ENCODE results near the gene DAB2IP. TPM values are rescaled to one million over a fixed set of nuclear protein-coding genes. Genes with fewer than 3 reads are reported as not detected.

DAB2IP gene
- total RNA-seq, 1 experiment from 2014 or later: 15.2 TPM

GRCh38 chr9:121770415-121771273 is 119.2 kb downstream of the DAB2IP start:
- Histone ChIP-seq H3K79me2 (ENCODE audit: low read length) (no peaks in the 10 kb centered on the region), H3K27me3 (ENCODE audit: low read length) (no peaks in the 10 kb centered on the region), H2AFZ (ENCODE audit: low read length) (no peak overlapping the region), H3K27ac (ENCODE audit: low read length) (no peak overlapping the region), H4K20me1 (ENCODE audit: low read length) (no peaks in the 10 kb centered on the region), H3K9me3 (ENCODE audit: low read length) (no peaks in the 10 kb centered on the region), H3K4me1 (ENCODE audit: insufficient read depth, low read length) (no peaks in the 10 kb centered on the region), H3K4me2 (ENCODE audit: low read length) (no peak overlapping the region), H3K9ac (ENCODE audit: low read length) (no peak overlapping the region), H3K36me3 (ENCODE audit: low read depth, low read length) (no peaks in the 10 kb centered on the region), H3F3A (ENCODE audit: low read length, unreplicated experiment) (no peaks in the 10 kb centered on the region), H3K4me3 (ENCODE audit: low read length) (no peak overlapping the region), H3K9me2 (replicated peaks; ENCODE audit: low read length) (no peaks in the 10 kb centered on the region)
- intact Hi-C loops (cut with micrococcal nuclease): no loop called here
- ChIA-PET POLR2A (ENCODE audit: unreplicated experiment) (no interaction called here), CTCF (no interaction called here)
- no peak for DNase-seq
- TF ChIP-seq EZH2 (IDR thresholded peaks at IDR 0.05; ENCODE audit: low read length, unreplicated experiment): no peak
- no peak for ATAC-seq
- no TSS peak for BruUV-seq (replicated peaks)

- ATAC-seq: no peak
Measured at GRCh38 chr9:121771418-121771817, 120.0 kb downstream of the DAB2IP start.

GRCh38 chr9:121771851-121772599 is 120.6 kb downstream of the DAB2IP start:
- no peaks in the 10 kb centered on the region for H3F3A ChIP-seq (ENCODE audit: low read length, unreplicated experiment)
- no peaks in the 10 kb centered on the region for H3K36me3 ChIP-seq (ENCODE audit: low read depth, low read length)
- H3K4me2 ChIP-seq (ENCODE audit: low read length): no peak overlapping the region
- TF ChIP-seq EZH2 (IDR thresholded peaks at IDR 0.05; ENCODE audit: low read length, unreplicated experiment): no peak
- no peak for TF ChIP-seq EZH2phosphoT487 (IDR thresholded peaks at IDR 0.05; ENCODE audit: borderline replicate concordance, low read length)
- no TSS peak for BruUV-seq (replicated peaks)
- no peaks in the 10 kb centered on the region for H4K20me1 ChIP-seq (ENCODE audit: low read length)
- no peaks in the 10 kb centered on the region for H3K9me3 ChIP-seq (ENCODE audit: low read length)
- H3K27ac ChIP-seq (ENCODE audit: low read length): no peak overlapping the region
- no peaks in the 10 kb centered on the region for H3K9me2 ChIP-seq (replicated peaks; ENCODE audit: low read length)
- no peaks in the 10 kb centered on the region for H3K79me2 ChIP-seq (ENCODE audit: low read length)
- H3K27me3 ChIP-seq (ENCODE audit: low read length): no peaks in the 10 kb centered on the region
- intact Hi-C loops (cut with micrococcal nuclease): no loop called here
- H2AFZ ChIP-seq (ENCODE audit: low read length): no peak overlapping the region
- DNase-seq (no peak), ATAC-seq (no peak)
- ChIA-PET CTCF (no interaction called here), POLR2A (ENCODE audit: unreplicated experiment) (no interaction called here)
- H3K4me3 ChIP-seq (ENCODE audit: low read length): no peak overlapping the region
- no peak overlapping the region for H3K9ac ChIP-seq (ENCODE audit: low read length)
- no peaks in the 10 kb centered on the region for H3K4me1 ChIP-seq (ENCODE audit: insufficient read depth, low read length)

More at GRCh38 chr9:121771418-121771817, 120.0 kb downstream of the DAB2IP start:
- H3K4me1 ChIP-seq (ENCODE audit: insufficient read depth, low read length): no peaks in the 10 kb centered on the region
- H3F3A ChIP-seq (ENCODE audit: low read length, unreplicated experiment): no peaks in the 10 kb centered on the region
- no peak overlapping the region for H3K4me2 ChIP-seq (ENCODE audit: low read length)
- POLR2A ChIA-PET (ENCODE audit: unreplicated experiment): no interaction called here
- no peak overlapping the region for H2AFZ ChIP-seq (ENCODE audit: low read length)
- CTCF ChIA-PET: no interaction called here
- H4K20me1 ChIP-seq (ENCODE audit: low read length): no peaks in the 10 kb centered on the region
- no peak for DNase-seq
- no TSS peak for BruUV-seq (replicated peaks)
- no peaks in the 10 kb centered on the region for H3K79me2 ChIP-seq (ENCODE audit: low read length)
- no peak overlapping the region for H3K4me3 ChIP-seq (ENCODE audit: low read length)
- no peaks in the 10 kb centered on the region for H3K36me3 ChIP-seq (ENCODE audit: low read depth, low read length)
- no peak overlapping the region for H3K27ac ChIP-seq (ENCODE audit: low read length)
- H3K9me3 ChIP-seq (ENCODE audit: low read length): no peaks in the 10 kb centered on the region
- H3K27me3 ChIP-seq (ENCODE audit: low read length): no peaks in the 10 kb centered on the region
- intact Hi-C loops (cut with micrococcal nuclease): no loop called here
- H3K9me2 ChIP-seq (replicated peaks; ENCODE audit: low read length): no peaks in the 10 kb centered on the region
- no peak for TF ChIP-seq EZH2 (IDR thresholded peaks at IDR 0.05; ENCODE audit: low read length, unreplicated experiment)
- no peak for TF ChIP-seq EZH2phosphoT487 (IDR thresholded peaks at IDR 0.05; ENCODE audit: borderline replicate concordance, low read length)
- TF ChIP-seq CTCF (conservative IDR thresholded peaks at IDR 0.05; ENCODE audit: low read depth, low read length): no peak
- H3K9ac ChIP-seq (ENCODE audit: low read length): no peak overlapping the region

Measured in PC-3 (cell line).